Tibial nerve (tissue), 4 donors: Measurements from ENCODE around the gene ADAT3.

Source experiments
- EP300 ChIP-seq, 2 donors: sonication (generic); formaldehyde crosslinking; IDR thresholded peaks; one replicate each; pipeline ENCODE4 v1.6.1; 2017; ENCODE audit warnings: antibody characterized with exemption in 2 of 2, mild to moderate bottlenecking in 1 of 2
- POLR2A ChIP-seq, 2 donors: fragments of 450-650 bp; IDR thresholded peaks; one replicate each; pipeline ENCODE4 v1.6.1; 2017; ENCODE audit warnings: antibody characterized with exemption in 2 of 2, mild to moderate bottlenecking in 2 of 2, moderate library complexity in 2 of 2
- TF ChIP-seq, protein P1 (sequence below), 5 experiments: fragments of 200-600 bp in 3 of 5; fragments of 450-650 bp in 2 of 5; sonication (generic) in 3 of 5; IDR thresholded peaks; one replicate each; pipeline ENCODE4 v1.5.1; 2016 to 2019; ENCODE audit warnings: antibody characterized with exemption in 5 of 5, mild to moderate bottlenecking in 3 of 5, moderate library complexity in 2 of 5

- TF ChIP-seq, protein P1, sequence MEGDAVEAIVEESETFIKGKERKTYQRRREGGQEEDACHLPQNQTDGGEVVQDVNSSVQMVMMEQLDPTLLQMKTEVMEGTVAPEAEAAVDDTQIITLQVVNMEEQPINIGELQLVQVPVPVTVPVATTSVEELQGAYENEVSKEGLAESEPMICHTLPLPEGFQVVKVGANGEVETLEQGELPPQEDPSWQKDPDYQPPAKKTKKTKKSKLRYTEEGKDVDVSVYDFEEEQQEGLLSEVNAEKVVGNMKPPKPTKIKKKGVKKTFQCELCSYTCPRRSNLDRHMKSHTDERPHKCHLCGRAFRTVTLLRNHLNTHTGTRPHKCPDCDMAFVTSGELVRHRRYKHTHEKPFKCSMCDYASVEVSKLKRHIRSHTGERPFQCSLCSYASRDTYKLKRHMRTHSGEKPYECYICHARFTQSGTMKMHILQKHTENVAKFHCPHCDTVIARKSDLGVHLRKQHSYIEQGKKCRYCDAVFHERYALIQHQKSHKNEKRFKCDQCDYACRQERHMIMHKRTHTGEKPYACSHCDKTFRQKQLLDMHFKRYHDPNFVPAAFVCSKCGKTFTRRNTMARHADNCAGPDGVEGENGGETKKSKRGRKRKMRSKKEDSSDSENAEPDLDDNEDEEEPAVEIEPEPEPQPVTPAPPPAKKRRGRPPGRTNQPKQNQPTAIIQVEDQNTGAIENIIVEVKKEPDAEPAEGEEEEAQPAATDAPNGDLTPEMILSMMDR (IDR thresholded peaks at IDR 0.05): no peak
- no peak for TF ChIP-seq POLR2A (IDR thresholded peaks at IDR 0.05)
- TF ChIP-seq EP300 (IDR thresholded peaks at IDR 0.05): no peak
Measured at GRCh38 chr19:1902923-1903322, 2.3 kb upstream of the ADAT3 start.
